Natural killer cell (primary cell): ENCODE results near the gene DPYSL3. TPM values are rescaled to one million over a fixed set of nuclear protein-coding genes. Genes with fewer than 3 reads are reported as not detected.

ENCODE experiments used
- ATAC-seq, 3 donors: fragments of 150-1000 bp in 2 of 3; fragments of 200-7000 bp in 1 of 3; cut with Tn5 transposase; 1 replicate in 1 of 3; 2 replicates in 2 of 3; pipeline ENCODE4 v1.10.0; 2021; ENCODE audit warnings: mild to moderate bottlenecking in 2 of 3, moderate library complexity in 2 of 3
- DNase-seq, 2 donors: peaks; one replicate each; pipeline versions ENCODE4 v3.0.0 to v3.0.0-alpha.2; 2013 to 2021; ENCODE audit warnings: mixed read lengths in 1 of 2
- H3K27ac ChIP-seq: one replicate; pipeline ENCODE4 v1.5.1; 2013; ENCODE audit warnings: mild to moderate bottlenecking, low read length
- H3K27me3 ChIP-seq: one replicate; pipeline ENCODE4 v1.6.1; 2013; ENCODE audit warnings: low read length; ENCODE audit not compliant: control insufficient read depth, insufficient read depth
- H3K36me3 ChIP-seq: one replicate; pipeline ENCODE4 v1.6.1; 2013; ENCODE audit warnings: low read length; ENCODE audit not compliant: control insufficient read depth, insufficient read depth
- H3K4me1 ChIP-seq: one replicate; pipeline ENCODE4 v1.6.1; 2013; ENCODE audit warnings: low read length; ENCODE audit not compliant: control insufficient read depth, insufficient read depth
- H3K4me3 ChIP-seq: one replicate; pipeline ENCODE4 v1.5.1; 2013; ENCODE audit warnings: low read length
- H3K9me3 ChIP-seq: one replicate; pipeline ENCODE4 v1.6.1; 2013; ENCODE audit warnings: low read length; ENCODE audit not compliant: control insufficient read depth, insufficient read depth
- H3K27ac Mint-ChIP-seq, 2 donors: one replicate each; pipeline ENCODE4 v1.8.0; 2022; ENCODE audit warnings: mild to moderate bottlenecking in 2 of 2, mixed read lengths in 2 of 2, moderate library complexity in 1 of 2
- H3K27me3 Mint-ChIP-seq, 2 donors: one replicate each; pipeline ENCODE4 v1.8.0; 2022; ENCODE audit warnings: low read depth in 2 of 2, mixed read lengths in 2 of 2
- H3K36me3 Mint-ChIP-seq: one replicate; pipeline ENCODE4 v1.8.0; 2022; ENCODE audit warnings: mixed read lengths
- H3K4me1 Mint-ChIP-seq, 2 donors: one replicate each; pipeline ENCODE4 v1.8.0; 2022; ENCODE audit warnings: mixed read lengths in 2 of 2
- H3K4me3 Mint-ChIP-seq: one replicate; pipeline ENCODE4 v1.8.0; 2022; ENCODE audit warnings: mild to moderate bottlenecking, moderate library complexity, mixed read lengths
- H3K9me3 Mint-ChIP-seq, 2 donors: one replicate each; pipeline ENCODE4 v1.8.0; 2022; ENCODE audit warnings: mixed read lengths in 2 of 2
- WGBS: methylation state at CpG from one replicate; pipeline ENCODE4 v1.1.7; 2013; ENCODE audit warnings: missing lambda C conversion rate; ENCODE audit not compliant: insufficient coverage; 5-methylcytosine and 5-hydroxymethylcytosine counted together
- intact Hi-C: fragments of 100-400 bp; cut with micrococcal nuclease; formaldehyde crosslinking; loops from one replicate; pipeline ENCODE4 v1.14.2; 2022
- total RNA-seq, 4 donors: library from RNA; stranded (reverse); fragments of 120-200 nt in 1 of 4; gene quantifications; one replicate each; pipeline versions ENCODE4 v1.2.3 to v1.2.4, GENCODE V29; 2013 to 2022
- TF ChIP-seq, protein P1 (sequence below): fragments of 200-600 bp; IDR thresholded peaks from one replicate; pipeline ENCODE4 v1.8.0; 2022; ENCODE audit warnings: antibody characterized with exemption

The DPYSL3 gene
- total RNA-seq, 3 donors from 2014 or later (not counting 1 experiment from before 2014, with no cell fraction given), result not detected

DNA sequence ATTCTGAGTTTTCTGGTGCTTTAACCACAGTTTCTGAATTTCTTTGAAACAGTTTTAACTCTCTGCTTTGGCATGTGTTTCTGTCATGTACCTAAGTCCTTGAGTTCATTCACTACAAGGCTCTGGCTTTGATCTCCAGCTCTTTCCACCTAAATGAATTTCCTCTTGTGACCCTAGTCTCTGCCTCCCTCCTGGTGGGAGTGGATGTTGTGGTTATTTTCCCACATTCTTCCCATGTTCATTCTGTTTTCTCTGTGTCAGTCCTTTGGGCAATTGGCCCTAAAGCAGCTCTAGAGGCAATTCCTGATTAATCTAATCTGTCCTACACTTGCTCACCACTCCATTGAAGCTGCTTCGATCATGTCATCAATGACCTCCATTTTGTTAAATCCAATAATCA, 28.4 kb upstream of the DPYSL3 start:
- H3K36me3 Mint-ChIP-seq, result no peaks in the 10 kb centered on the region
- H3K4me1 Mint-ChIP-seq, result no peaks in the 10 kb centered on the region
- Histone ChIP-seq H3K4me3 (no peak overlapping the region), H3K36me3 (no peaks in the 10 kb centered on the region), H3K9me3 (no peaks in the 10 kb centered on the region), H3K4me1 (no peaks in the 10 kb centered on the region), H3K27me3 (no peaks in the 10 kb centered on the region), H3K27ac (no peak overlapping the region)
- H3K4me3 Mint-ChIP-seq, result no peak overlapping the region
- ATAC-seq (no peak), DNase-seq (no peak)
- peaks cover 5 to 9% of the 10 kb centered on the region in 2 donors for H3K27me3 Mint-ChIP-seq
- 96% methylated on average over 1 of the region's 1 CpG for WGBS
- no peaks in the 10 kb centered on the region for H3K9me3 Mint-ChIP-seq
- TF ChIP-seq, protein P1, sequence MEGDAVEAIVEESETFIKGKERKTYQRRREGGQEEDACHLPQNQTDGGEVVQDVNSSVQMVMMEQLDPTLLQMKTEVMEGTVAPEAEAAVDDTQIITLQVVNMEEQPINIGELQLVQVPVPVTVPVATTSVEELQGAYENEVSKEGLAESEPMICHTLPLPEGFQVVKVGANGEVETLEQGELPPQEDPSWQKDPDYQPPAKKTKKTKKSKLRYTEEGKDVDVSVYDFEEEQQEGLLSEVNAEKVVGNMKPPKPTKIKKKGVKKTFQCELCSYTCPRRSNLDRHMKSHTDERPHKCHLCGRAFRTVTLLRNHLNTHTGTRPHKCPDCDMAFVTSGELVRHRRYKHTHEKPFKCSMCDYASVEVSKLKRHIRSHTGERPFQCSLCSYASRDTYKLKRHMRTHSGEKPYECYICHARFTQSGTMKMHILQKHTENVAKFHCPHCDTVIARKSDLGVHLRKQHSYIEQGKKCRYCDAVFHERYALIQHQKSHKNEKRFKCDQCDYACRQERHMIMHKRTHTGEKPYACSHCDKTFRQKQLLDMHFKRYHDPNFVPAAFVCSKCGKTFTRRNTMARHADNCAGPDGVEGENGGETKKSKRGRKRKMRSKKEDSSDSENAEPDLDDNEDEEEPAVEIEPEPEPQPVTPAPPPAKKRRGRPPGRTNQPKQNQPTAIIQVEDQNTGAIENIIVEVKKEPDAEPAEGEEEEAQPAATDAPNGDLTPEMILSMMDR, result no peak
- no peak overlapping the region for H3K27ac Mint-ChIP-seq
- intact Hi-C loops, result no loop called here

DNA sequence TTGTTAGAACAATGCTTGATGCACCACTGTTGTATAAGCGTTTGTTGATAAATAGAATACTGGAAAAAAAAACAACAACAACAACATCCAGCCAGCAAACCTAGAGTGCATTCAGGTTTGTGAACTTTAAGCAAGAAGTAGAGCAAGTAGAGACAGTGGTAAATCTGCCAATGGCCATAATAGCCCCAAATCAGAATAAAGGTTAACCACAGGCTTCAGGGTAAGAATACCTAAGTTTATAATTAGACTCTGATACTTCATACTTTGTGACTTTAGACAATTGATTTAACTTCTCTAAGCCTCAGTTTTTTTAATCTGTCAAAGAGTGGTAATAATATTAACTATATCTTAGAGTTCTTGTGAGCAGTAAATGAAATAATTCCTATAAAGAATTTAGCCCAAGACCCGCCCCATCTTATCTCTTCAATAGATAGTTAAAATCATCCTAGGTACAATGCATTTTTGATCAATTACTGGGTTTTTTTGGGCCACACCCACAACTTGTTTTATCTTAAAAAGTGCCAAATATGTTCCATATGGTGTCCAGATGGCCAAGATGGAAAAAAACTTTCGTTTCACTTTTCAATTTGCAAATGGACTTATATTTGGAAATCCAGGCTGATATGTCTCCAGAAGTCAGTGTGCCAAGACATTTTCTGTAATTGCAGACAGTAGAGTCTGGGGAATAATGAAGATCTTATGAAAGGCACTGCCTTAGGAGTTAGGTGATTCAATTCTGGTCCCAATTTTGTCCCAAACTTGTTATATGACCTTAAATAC, 24.5 kb upstream of the DPYSL3 start:
- Histone ChIP-seq H3K36me3 (no peaks in the 10 kb centered on the region), H3K4me1 (no peaks in the 10 kb centered on the region), H3K4me3 (no peak overlapping the region), H3K27me3 (no peaks in the 10 kb centered on the region), H3K9me3 (no peaks in the 10 kb centered on the region), H3K27ac (no peak overlapping the region)
- TF ChIP-seq, protein P1, result no peak
- ATAC-seq (no peak), DNase-seq (no peak)
- Mint-ChIP-seq H3K27me3 (peaks cover 5 to 9% of the 10 kb centered on the region in 2 donors), H3K27ac (no peak overlapping the region), H3K36me3 (no peaks in the 10 kb centered on the region), H3K4me1 (no peaks in the 10 kb centered on the region), H3K4me3 (no peak overlapping the region), H3K9me3 (no peaks in the 10 kb centered on the region)
- intact Hi-C loops, result no loop called here
- 72% methylated on average over 2 of the region's 3 CpGs for WGBS

DNA sequence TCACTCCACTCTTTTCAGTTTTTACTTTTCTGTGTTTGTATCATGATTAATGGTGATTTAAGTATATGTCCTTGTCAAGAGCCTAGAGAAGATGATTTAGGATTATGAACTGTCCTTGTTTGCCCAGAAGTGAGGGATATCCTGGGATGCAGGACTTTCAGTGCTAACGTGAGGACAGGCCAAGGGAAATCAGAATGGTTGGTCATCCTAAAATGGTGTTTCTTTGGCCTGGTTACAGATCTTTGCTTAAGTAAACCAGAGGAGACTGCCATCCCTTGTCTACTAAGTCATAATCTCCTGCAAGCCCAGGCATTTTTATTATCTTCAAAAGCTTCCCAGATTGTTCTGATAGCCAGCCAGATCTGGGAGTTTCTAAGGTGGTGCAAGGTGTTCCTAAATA, 22.3 kb upstream of the DPYSL3 start:
- Mint-ChIP-seq H3K27ac (no peak overlapping the region), H3K27me3 (peaks cover 7 to 20% of the 10 kb centered on the region in 2 donors), H3K9me3 (no peaks in the 10 kb centered on the region), H3K4me1 (no peaks in the 10 kb centered on the region), H3K36me3 (no peaks in the 10 kb centered on the region), H3K4me3 (no peak overlapping the region)
- H3K27me3 ChIP-seq, result no peaks in the 10 kb centered on the region
- DNase-seq (no peak), ATAC-seq (no peak)
- H3K4me1 ChIP-seq, result no peaks in the 10 kb centered on the region
- no peak overlapping the region for H3K27ac ChIP-seq
- no peak overlapping the region for H3K4me3 ChIP-seq
- H3K9me3 ChIP-seq, result no peaks in the 10 kb centered on the region
- no peaks in the 10 kb centered on the region for H3K36me3 ChIP-seq
- TF ChIP-seq, protein P1, result no peak
- 100% methylated on average over 1 of the region's 1 CpG for WGBS
- intact Hi-C loops, result no loop called here
